Panc1 (cell line): Measurements from ENCODE around the gene LGALS16. TPM values are rescaled to one million over a fixed set of nuclear protein-coding genes. Genes with fewer than 3 reads are reported as not detected.
"Not testable (repeated sequence)": the region's sequence is repeated elsewhere in the genome, so short reads cannot be mapped to it uniquely, and the experiment has no call there.

ENCODE experiments used
- ATAC-seq: fragments of 200-7000 bp; cut with Tn5 transposase; 2 replicates; pipeline ENCODE4 v1.9.1; 2020; ENCODE audit warnings: mild to moderate bottlenecking, moderate library complexity
- BruUV-seq: library from RNA; stranded (reverse); fragments of 400-500 nt; replicated peaks from 2 replicates; lab custom pipeline; 2021; lab: Mats Ljungman, UMichigan
- CTCF ChIA-PET: fragments of 300-600 bp; sonication (Branson Sonifier 250); formaldehyde crosslinking; loops from one replicate; lab custom pipeline; 2022; ENCODE audit warnings: antibody characterized with exemption; lab: Charles Lee
- POLR2A ChIA-PET: fragments of 300-600 bp; sonication (Branson Sonifier 250); formaldehyde crosslinking; loops from one replicate; lab custom pipeline; 2022; ENCODE audit warnings: antibody characterized with exemption; lab: Charles Lee
- DNase-seq: peaks from one replicate; pipeline ENCODE4 v3.0.0-alpha.2; 2010; ENCODE audit warnings: low read depth, low spot score
- H3K27ac ChIP-seq: 2 replicates; pipeline ENCODE4 v1.5.1; 2011; ENCODE audit warnings: mild to moderate bottlenecking, low read length, inconsistent platforms
- H3K27me3 ChIP-seq: fragments of 200-500 bp; sonication (Bioruptor generic); 2 replicates; pipeline ENCODE4 v1.6.0; 2014; ENCODE audit warnings: low read length, inconsistent platforms; ENCODE audit not compliant: control insufficient read depth, insufficient read depth
- H3K36me3 ChIP-seq: fragments of 200-500 bp; sonication (Bioruptor generic); 2 replicates; pipeline ENCODE4 v1.5.1; 2014; ENCODE audit warnings: inconsistent platforms, mild to moderate bottlenecking, low read length, moderate library complexity; ENCODE audit not compliant: control insufficient read depth, insufficient read depth
- H3K4me1 ChIP-seq: 2 replicates; pipeline ENCODE4 v1.5.1; 2011; ENCODE audit warnings: inconsistent platforms, mild to moderate bottlenecking, low read length, moderate library complexity; ENCODE audit not compliant: control insufficient read depth, insufficient read depth
- H3K4me3 ChIP-seq, 2 experiments: 2 replicates each; pipeline ENCODE4 v1.5.1; 2011 to 2012; ENCODE audit warnings: low read depth in 2 of 2, low read length in 2 of 2, mild to moderate bottlenecking in 2 of 2, inconsistent platforms in 1 of 2, moderate library complexity in 1 of 2
- H3K9me3 ChIP-seq: fragments of 200-500 bp; sonication (Bioruptor generic); 2 replicates; pipeline ENCODE4 v1.5.1; 2014; ENCODE audit warnings: low read depth, mild to moderate bottlenecking, inconsistent platforms, low read length, moderate library complexity; ENCODE audit not compliant: control insufficient read depth, insufficient read depth
- POLR2AphosphoS5 ChIP-seq: IDR thresholded peaks from 2 replicates; pipeline ENCODE4 v1.6.1; 2012; ENCODE audit warnings: mild to moderate bottlenecking, low read depth, low read length, moderate library complexity
- REST ChIP-seq, 2 experiments: IDR thresholded peaks; 2 replicates each; pipeline ENCODE4 v1.6.1; 2011 to 2012; ENCODE audit warnings: low read depth in 2 of 2, control low read depth in 1 of 2, low read length in 1 of 2, mild to moderate bottlenecking in 1 of 2, moderate library complexity in 1 of 2; ENCODE audit not compliant: insufficient read depth in 1 of 2
- SIN3A ChIP-seq: IDR thresholded peaks from 2 replicates; pipeline ENCODE4 v1.6.1; 2012; ENCODE audit warnings: low read depth, mild to moderate bottlenecking, low read length, moderate library complexity, borderline replicate concordance; ENCODE audit not compliant: insufficient read depth
- TCF7L2 ChIP-seq: IDR thresholded peaks from 2 replicates; pipeline ENCODE4 v1.6.1; 2011; ENCODE audit warnings: mild to moderate bottlenecking, low read depth, low read length, inconsistent platforms
- in situ Hi-C: cut with HindIII; loops from 2 replicates; pipeline ENCODE4 v1.10.0; 2016; ENCODE audit warnings: low sequenced_read_pairs, low pct_unique_long_range_greater_than_20kb
- intact Hi-C: fragments of 100-400 bp; cut with micrococcal nuclease; formaldehyde crosslinking; loops from one replicate; pipeline ENCODE4 v1.10.0; 2022; ENCODE audit not compliant: unreplicated experiment
- total RNA-seq: library from RNA; stranded (reverse); gene quantifications from one replicate; pipeline ENCODE4 v1.2.1, GENCODE V29; 2021; ENCODE audit not compliant: unreplicated experiment
- TF ChIP-seq, protein P1 (sequence below): fragments of 450-650 bp; IDR thresholded peaks from 2 replicates; pipeline ENCODE4 v1.5.1; 2017; ENCODE audit warnings: mild to moderate bottlenecking

LGALS16 gene
- total RNA-seq, 1 experiment from 2014 or later, result not detected

- no peaks in the 10 kb centered on the region for H3K9me3 ChIP-seq
- BruUV-seq, result no TSS peak
- peaks cover 11% of the 10 kb centered on the region for H3K4me1 ChIP-seq
- H3K4me3 ChIP-seq, result no peak overlapping the region
- no peak overlapping the region for H3K27ac ChIP-seq
- H3K36me3 ChIP-seq, result no peaks in the 10 kb centered on the region
- intact Hi-C loops (loop anchor here (1.0 to 2.0 kb wide), 3 partner anchors 93 to 232 kb away; no protein-coding TSS in a partner anchor), in situ Hi-C loops (loop anchor here (5.0 kb wide), 6 partner anchors 35 to 170 kb away; no protein-coding TSS in a partner anchor)
- CTCF ChIA-PET, result interaction anchor here (0.6 to 9.0 kb wide), 37 partner anchors 8 to 467 kb away, joined by 3 to 508 read pairs (median 4); partner anchors contain the start of genes DLL3, DYRK1B, EID2 and FBL
- TF ChIP-seq, protein P1, sequence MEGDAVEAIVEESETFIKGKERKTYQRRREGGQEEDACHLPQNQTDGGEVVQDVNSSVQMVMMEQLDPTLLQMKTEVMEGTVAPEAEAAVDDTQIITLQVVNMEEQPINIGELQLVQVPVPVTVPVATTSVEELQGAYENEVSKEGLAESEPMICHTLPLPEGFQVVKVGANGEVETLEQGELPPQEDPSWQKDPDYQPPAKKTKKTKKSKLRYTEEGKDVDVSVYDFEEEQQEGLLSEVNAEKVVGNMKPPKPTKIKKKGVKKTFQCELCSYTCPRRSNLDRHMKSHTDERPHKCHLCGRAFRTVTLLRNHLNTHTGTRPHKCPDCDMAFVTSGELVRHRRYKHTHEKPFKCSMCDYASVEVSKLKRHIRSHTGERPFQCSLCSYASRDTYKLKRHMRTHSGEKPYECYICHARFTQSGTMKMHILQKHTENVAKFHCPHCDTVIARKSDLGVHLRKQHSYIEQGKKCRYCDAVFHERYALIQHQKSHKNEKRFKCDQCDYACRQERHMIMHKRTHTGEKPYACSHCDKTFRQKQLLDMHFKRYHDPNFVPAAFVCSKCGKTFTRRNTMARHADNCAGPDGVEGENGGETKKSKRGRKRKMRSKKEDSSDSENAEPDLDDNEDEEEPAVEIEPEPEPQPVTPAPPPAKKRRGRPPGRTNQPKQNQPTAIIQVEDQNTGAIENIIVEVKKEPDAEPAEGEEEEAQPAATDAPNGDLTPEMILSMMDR, result no peak
- TF ChIP-seq SIN3A, result no peak
- TF ChIP-seq POLR2AphosphoS5, result no peak
- no peak for TF ChIP-seq REST (IDR thresholded peaks at IDR 0.05; ENCODE audit: insufficient read depth in 1 of 2, low read depth in 2 of 2, low read length in 1 of 2)
- TF ChIP-seq TCF7L2, result no peak
- ATAC-seq (peak; percentile 95), DNase-seq (peak; percentile 100)
- peaks cover 57% of the 10 kb centered on the region for H3K27me3 ChIP-seq
- POLR2A ChIA-PET, result interaction anchor here (0.6 to 1.5 kb wide), 7 partner anchors 41 to 1442 kb away, joined by 3 to 8 read pairs (median 3); partner anchors contain the start of gene RPS16
Observed at GRCh38 chr19:39671739-39672363, 16.1 kb downstream of the LGALS16 start.

DNA sequence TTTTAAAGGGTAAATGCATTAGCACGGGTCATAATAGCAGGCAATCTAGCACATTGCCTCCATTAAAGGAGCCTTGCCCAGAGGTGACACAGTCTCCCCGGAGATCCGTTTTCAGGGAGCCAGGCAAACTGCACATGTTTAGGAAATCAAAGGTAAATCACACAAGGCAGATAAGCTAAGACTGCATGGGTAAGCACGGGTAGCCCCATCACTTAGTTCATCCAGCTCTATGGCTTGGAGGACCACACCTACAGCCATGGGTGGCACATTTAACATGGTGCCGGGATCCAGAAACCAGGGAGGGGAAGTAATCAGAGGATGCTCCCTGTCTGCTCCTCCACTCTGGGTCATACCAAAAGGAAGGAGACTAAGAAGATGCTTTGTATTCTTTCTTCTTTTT, 16.8 kb downstream of the LGALS16 start:
- ChIA-PET CTCF (interaction anchor here (0.5 to 9.0 kb wide), 37 partner anchors 8 to 298 kb away, joined by 3 to 508 read pairs (median 4); partner anchors contain the start of genes DLL3, DYRK1B, EID2 and FBL), POLR2A (interaction anchor here (0.6 to 1.0 kb wide), 3 partner anchors 133 to 1442 kb away, joined by 3 to 6 read pairs (median 5); partner anchors contain the start of gene RPS16)
- ATAC-seq (peak; percentile 9), DNase-seq (no peak)
- in situ Hi-C loops, result loop anchor here (5.0 kb wide), 6 partner anchors 35 to 170 kb away; no protein-coding TSS in a partner anchor
- no peaks in the 10 kb centered on the region for H3K36me3 ChIP-seq
- no peak overlapping the region for H3K4me3 ChIP-seq
- no TSS peak for BruUV-seq
- intact Hi-C loops, result loop anchor here (1.0 to 2.0 kb wide), 3 partner anchors 92 to 232 kb away; no protein-coding TSS in a partner anchor
- peaks cover 11% of the 10 kb centered on the region for H3K4me1 ChIP-seq
- TF ChIP-seq, protein P1, result no peak
- TF ChIP-seq POLR2AphosphoS5, result no peak
- no peak for TF ChIP-seq SIN3A
- TF ChIP-seq REST (IDR thresholded peaks at IDR 0.05; ENCODE audit: insufficient read depth in 1 of 2, low read depth in 2 of 2, low read length in 1 of 2), result no peak
- H3K27ac ChIP-seq, result no peak overlapping the region
- no peaks in the 10 kb centered on the region for H3K9me3 ChIP-seq
- H3K27me3 ChIP-seq, result peaks cover 60% of the 10 kb centered on the region

DNA sequence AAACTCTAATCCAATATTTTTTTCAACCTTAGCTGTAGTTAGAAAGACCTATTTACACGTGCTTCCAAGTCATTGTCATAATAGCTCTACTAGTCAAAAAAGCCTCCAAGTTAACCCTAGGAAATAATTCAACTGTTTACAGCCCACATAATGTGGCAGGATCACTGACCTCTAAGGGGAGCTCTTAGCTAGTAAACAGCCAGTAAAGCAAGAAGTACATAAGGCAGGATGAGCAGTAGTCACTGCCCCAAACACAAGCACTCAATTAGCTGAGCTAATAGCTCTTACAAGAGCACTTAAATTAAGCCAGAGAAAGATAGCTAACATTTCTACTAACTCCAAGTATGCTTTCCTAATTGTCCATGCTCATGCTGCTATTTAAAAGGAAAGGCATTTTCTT, 18.1 kb downstream of the LGALS16 start:
- intact Hi-C loops, result loop anchor here (1.0 to 2.0 kb wide), 2 partner anchors 91 to 169 kb away; no protein-coding TSS in a partner anchor
- not testable (repeated sequence) for H3K9me3 ChIP-seq, H3K27ac ChIP-seq, BruUV-seq, H3K36me3 ChIP-seq, H3K4me3 ChIP-seq
- in situ Hi-C loops, result loop anchor here (5.0 kb wide), 6 partner anchors 37 to 168 kb away; no protein-coding TSS in a partner anchor
- Histone ChIP-seq H3K4me1 (peaks cover 22% of the 10 kb centered on the region), H3K27me3 (peaks cover 70% of the 10 kb centered on the region)
- ATAC-seq (peak; percentile 56), DNase-seq (peak; percentile 83)
- ChIA-PET CTCF (interaction anchor here (0.5 to 9.0 kb wide), 36 partner anchors 9 to 631 kb away, joined by 3 to 508 read pairs (median 4); partner anchors contain the start of genes DYRK1B, EID2, FBL and PSMC4), POLR2A (interaction anchor here (0.6 to 1.5 kb wide), 3 partner anchors 156 to 546 kb away, joined by 3 to 6 read pairs (median 5); partner anchors contain the start of gene RPS16)
